ENCODE data around the gene AKAP8L.
"Not testable (repeated sequence)": the region's sequence is repeated elsewhere in the genome, so short reads cannot be mapped to it uniquely, and the experiment has no call there.

Gene AKAP8L

GRCh38 chr19:15417699-15418098 lies 1.1 kb downstream of the AKAP8L start:
- peak in 1 of 3 donors; percentile 15 for DNase-seq

DNA sequence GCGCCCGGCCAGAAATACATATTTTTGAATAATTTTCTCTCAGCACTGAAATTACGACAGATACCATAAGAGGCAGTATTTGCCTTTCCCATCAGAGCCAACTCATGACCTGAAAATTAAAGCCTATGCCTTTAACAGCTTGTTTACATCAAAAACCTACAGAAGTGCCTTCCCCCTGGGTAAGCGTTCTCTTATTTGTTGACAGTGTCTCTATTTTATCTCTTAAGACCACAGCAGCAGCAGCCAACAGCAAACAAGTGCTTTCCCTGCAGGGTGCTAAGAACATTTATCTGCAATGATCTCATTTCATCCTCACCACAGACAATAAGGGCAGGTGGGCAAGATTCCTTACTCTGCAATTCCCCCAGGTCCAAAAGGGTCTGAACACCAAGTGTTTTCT lies 6.0 kb downstream of the AKAP8L start:
- no peak for DNase-seq

GRCh38 chr19:15411351-15411750 lies 7.4 kb downstream of the AKAP8L start:
- DNase-seq, result not testable (repeated sequence)

GRCh38 chr19:15404780-15405211 lies 14.0 kb downstream of the AKAP8L start:
- DNase-seq, result no peak

GRCh38 chr19:15404097-15404779 lies 14.6 kb downstream of the AKAP8L start:
- DNase-seq, result no peak

GRCh38 chr19:15403151-15403531 lies 15.6 kb downstream of the AKAP8L start:
- DNase-seq, result no peak

- DNase-seq, result no peak
Measured at GRCh38 chr19:15402411-15403150, 16.2 kb downstream of the AKAP8L start.

DNA sequence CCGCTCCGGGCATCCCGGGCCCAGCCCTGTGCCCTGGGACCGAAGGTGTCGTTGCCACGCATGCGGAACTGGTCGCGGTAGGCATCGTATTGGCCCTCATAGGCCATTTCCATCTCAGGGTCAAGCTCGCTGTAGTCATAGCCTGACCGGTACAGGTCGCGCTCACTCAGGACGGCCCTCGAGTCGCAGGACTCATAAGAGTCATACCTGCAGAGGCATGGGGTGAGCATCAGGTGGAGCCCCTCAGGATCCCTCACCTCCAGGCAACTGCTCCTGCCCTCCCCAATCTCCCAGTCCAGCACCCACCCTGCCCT lies 17.4 kb downstream of the AKAP8L start:
- no peak for DNase-seq

- no peak for DNase-seq
Measured at GRCh38 chr19:15400521-15401396, 18.0 kb downstream of the AKAP8L start.

DNA sequence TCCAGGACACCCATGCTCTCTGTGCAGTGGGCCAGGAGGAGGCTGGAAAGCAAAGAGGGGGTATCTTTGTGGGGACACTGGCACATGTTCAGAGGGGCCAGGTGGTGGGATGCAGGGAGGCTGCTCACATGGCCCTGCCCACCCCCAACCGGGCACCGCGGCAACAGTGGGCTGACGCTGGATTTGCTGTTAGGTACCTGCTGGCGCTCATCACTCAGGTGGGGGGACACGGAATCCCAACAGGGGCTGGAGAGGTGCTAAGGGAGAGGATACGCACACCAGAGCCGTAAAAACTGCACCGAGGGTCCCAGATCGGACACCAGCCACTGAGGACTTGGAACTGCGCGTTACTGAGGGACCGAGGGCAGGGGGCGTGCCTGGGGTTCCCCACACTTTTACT lies 19.2 kb downstream of the AKAP8L start:
- DNase-seq, result no peak

DNA sequence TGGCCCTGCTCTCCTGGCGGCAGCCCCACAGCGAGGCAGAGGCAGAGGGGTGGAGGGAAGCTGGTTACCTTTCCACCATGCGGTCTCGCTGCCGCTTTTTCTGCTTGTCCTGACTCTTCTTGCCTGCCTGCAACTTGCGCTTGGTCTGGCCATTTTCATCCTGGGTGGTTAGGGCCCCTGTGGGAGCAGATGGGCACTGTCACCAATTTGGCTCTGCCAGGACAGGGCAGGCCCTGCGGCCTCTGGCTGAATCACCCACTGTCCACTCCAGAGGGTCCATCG lies 19.6 kb downstream of the AKAP8L start:
- DNase-seq, result no peak

- no peak for DNase-seq
Measured at GRCh38 chr19:15398501-15399233, 20.1 kb downstream of the AKAP8L start.

GRCh38 chr19:15397782-15398181 lies 21.0 kb downstream of the AKAP8L start:
- DNase-seq, result no peak

- DNase-seq, result no peak
Measured at GRCh38 chr19:15397236-15397635, 21.6 kb downstream of the AKAP8L start.

DNA sequence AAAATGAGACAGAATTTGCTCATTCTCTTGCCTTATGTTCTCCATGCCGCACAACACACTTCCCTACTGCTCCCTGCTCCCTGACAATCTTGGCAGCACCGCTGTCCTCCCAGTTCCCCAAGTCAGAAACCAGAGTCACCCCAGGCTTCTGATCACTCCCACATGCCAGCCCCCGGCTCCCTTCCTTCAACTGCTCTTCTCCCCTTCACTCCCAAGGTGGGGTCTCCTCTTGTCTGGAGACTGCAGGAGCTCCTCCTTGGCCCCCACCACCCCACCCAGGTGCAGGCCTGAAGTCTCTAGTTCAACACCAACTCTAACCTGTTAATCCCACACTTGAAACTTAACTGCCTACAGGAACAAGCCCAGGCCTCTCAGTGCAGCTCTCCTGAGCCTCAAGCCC lies 22.4 kb downstream of the AKAP8L start:
- no peak for DNase-seq

GRCh38 chr19:15395251-15395650 lies 23.5 kb downstream of the AKAP8L start:
- not testable (repeated sequence) for DNase-seq

GRCh38 chr19:15394426-15394825 lies 24.4 kb downstream of the AKAP8L start:
- no peak for DNase-seq

GRCh38 chr19:15393963-15394362 lies 24.8 kb downstream of the AKAP8L start:
- DNase-seq, result no peak

DNA sequence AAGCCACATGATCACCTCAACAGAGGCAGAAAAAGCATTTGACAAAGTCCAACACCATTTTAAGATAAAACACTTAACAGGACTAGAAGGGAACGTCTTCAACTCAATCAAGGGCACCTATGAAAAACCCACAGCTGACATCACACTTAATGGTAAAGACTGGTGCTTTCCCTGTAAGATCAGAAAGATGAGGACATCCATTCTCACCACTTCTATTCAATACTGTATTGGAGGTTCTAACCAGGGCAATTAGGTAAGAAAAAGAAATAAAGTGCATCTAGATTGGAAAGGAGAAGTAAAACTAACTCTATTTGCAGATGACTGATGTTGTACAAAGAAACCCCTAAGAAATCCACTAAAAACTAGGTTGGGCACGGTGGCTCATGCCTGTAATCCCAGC lies 28.0 kb downstream of the AKAP8L start:
- peak in 1 of 3 donors; percentile 2 for DNase-seq

GRCh38 chr19:15381864-15382263 lies 36.9 kb downstream of the AKAP8L start:
- DNase-seq, result peak; percentile 29 to 48 (median 37)

GRCh38 chr19:15381429-15381828 lies 37.4 kb downstream of the AKAP8L start:
- DNase-seq, result no peak

DNA sequence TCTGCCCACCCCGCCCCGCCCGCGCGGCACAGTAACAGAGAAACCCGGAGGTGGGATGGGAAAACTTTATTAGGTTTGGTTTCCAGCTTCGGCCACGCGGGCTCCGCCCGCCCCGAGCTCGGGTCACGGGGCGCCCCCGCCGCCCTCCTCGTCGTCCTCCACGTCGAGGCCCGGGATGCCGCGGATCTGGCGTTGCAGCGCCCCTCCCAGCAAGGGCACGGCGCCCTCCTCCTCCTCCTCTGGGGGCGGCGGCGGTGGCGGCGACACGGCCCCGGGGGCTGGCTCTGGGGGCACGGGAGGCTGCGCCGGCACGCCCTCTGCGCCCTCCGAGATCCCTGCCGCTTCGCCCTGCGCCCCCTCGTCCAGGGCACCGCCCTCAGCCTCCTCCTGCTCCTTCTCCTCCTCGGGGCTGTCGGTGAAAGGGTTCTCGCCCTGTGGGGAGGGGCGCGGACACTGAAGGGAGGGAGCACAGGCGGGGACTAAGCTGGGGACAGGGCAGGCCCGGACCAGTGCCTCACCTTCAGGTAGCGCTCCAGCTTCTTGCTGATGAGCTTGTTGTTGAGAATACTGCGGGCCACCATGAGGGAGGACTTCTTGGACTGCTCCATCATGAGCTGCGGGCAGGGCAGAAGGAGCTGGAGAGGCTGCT lies 38.7 kb downstream of the AKAP8L start:
- peak in 2 of 3 donors; percentile 27 to 51 for DNase-seq

Measured in suppressor macrophage treated with lipopolysaccharide for 1 hour (primary cell).